GM19193 (cell line): ENCODE data around the gene H3-3A.

Experiments used
- POLR2A ChIP-seq: IDR thresholded peaks from 4 replicates; pipeline ENCODE4 v1.6.1; 2011; ENCODE audit not compliant: insufficient read depth, insufficient read length; ENCODE audit errors: extremely low read depth

The H3-3A gene

DNA sequence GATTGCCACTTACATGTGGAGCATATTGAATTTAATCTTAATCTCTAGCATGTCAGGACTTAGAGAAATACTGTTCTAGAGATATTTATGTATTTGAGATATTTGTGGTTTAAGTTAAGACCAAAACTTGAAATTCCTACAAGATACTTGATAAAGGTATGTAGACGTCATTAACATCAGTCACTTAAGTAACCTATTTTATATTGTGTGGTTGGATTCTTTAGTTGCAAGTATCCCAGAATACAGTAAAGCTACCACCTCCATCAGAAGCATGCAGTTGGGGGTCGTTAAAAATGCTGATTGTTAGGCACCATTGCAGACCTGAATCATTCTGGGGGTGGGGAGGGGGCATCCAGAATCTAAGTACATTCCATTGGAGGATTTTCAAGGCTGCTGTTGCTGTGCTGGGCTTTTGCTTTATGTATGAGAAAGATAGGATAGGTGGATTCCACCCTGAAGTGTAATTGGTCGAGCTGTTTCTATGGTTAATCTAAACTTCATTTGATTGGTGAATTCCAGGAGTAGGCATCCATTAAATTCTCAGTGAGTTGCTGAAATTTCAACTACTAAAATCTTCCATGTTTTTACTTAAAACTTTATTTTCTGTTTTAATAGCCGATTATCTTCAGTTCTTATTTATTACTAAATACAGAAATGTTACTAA lies 4.0 kb downstream of the H3-3A start:
- TF ChIP-seq POLR2A = no peak

DNA sequence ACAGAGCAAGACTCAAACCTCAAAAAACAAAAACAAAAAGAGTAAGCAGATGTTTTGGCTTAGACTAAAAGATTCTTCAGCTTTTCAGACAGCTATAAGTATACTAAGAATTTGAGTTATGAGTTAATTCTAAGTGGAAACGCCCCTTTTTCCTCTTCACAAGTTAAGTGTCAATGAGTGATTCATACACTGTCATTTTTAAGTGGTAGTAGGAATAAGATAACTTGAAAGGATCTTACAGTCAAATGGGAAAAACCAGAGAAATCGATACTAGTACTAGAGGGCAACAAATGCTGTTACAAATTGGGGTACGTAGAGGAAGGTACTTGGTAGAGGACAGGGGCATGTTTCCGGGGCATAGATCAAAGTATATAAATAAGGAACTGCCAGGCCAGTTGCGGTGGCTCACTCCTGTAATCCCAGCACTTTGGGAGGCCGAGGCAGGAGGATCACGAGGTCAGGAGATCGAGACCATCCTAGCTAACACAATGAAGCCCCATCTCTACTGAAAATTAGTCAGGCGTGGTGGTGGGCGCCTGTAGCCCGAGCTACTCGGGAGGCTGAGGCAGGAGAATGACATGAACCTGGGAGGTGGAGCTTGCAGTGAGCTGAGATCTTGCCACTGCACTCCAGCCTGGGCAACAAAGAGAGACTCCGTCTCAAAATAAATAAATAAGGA lies 7.4 kb downstream of the H3-3A start:
- no peak for TF ChIP-seq POLR2A

DNA sequence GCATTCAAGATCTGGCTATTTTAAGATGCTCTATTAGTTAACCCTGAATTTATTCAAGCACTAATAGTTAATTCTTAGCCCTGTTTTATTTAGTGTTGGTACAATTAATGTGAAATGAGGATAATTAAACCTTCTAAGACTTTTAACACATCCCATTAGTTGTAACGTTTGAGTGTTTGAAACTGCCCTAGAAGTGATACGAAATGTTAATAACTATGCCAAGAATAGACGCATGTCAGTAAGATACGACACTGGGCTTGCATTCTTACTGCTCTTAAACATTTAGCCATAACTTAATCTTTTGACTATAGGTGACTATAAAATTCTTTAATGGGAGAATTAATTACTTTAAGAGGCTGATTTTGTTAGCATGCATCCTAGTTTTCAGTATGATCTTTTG lies 9.8 kb downstream of the H3-3A start:
- no peak for TF ChIP-seq POLR2A

DNA sequence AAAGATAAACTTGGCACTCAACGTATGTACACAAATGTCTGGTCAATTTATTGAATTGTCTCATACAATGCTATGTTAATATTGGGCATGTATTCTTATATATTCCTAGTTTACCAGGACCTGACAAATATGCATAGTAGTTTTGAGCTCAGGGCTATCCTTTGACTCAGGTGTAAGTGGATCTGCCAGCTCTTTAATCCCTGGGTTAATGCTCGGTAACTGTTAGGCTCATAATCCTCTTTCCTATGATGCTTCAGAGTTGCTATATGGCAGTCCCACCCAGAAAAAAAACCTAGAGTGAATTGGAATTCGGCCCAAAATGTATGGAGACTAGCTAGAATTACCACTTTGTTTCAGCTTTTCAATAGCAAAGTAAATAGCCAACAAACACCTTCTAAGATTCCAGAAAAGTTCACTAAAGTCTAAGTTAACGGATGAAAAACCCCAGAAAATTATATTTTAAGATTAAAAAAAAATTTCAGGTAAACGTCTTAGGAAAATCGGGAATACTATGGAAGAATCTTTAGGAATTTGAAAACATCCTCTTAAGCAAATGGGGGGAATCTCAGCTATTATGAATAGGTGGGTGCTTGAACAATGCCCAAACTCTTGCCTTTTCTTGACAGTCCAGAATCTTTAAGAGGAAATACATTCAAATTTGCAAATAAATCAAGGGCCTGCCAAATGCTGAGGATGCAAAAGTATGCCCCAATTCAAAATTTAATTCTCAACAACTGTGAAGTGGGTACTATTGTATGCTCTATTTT lies 10.9 kb downstream of the H3-3A start:
- TF ChIP-seq POLR2A = no peak

DNA sequence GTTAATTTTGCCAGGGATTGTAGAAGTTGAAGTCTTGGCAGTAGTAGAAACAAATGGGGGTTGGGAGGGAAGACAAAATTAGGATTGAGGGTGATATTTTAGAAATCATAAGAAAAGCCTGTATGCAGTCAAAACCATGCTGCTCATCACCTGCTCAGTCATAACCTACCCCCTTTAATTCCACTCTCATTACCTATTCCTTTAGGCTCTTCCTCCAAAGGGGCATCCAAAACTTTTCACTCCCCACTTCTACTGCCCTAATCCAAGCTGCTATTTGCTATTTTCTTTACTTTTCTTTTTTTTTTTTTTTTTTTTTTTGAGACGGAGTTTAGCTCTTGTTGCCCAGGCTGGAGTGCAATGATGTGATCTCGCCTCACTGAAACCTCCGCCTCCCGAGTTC lies 11.5 kb downstream of the H3-3A start:
- TF ChIP-seq POLR2A = no peak

DNA sequence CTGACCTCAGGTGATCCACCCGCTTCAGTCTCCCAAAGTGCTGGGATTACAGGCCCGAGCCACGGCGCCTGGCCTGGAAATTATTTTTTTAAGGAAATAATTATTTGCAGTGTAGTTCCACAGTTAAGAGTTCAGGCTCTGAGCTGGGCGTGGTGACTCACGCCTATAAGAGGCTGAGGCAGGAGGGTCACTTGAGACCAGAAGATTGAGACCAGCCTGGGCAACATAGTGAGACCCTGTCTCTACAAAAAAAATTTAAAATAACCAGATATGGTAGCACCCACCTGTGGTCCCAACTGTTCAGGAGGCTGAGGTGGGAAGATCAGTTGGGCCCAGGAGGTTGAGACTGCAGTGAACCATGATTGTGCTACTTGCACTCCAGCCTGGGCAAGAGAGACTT lies 13.9 kb downstream of the H3-3A start:
- no peak for TF ChIP-seq POLR2A

DNA sequence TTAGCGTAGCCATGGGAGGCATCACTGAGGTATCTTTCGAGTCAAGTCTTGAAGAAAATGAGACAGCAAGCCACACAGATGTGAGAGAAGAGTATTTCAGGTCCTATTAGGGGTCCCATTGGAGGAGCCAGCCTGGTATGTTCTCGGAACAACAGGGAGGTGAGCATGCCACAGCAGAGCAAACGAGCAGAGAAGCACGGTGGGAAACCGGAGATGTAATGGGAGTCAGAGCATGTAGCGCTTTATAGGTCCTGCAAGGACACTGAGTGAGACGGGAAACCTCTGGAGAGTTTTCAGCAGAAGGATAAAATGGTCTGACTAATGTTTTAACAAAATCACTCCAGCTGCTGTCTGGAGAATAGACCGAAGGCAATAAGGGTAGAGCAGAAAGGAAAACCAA lies 15.9 kb downstream of the H3-3A start:
- TF ChIP-seq POLR2A = no peak

DNA sequence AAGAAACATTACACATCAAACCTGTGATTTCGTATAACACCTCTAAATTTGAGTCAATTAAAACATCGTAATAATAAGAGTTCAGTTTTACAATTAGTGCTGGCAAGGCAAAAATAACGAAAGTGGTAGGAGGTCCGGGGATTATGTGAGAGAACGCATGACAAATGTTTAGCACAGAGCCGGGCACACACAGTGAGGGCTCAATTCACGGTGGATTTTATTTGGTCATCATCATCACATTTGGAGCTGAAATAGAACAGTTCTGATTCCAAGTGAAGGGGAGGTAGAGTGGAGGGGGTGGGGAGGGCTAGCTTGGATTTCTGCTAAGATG lies 20.0 kb downstream of the H3-3A start:
- no peak for TF ChIP-seq POLR2A

DNA sequence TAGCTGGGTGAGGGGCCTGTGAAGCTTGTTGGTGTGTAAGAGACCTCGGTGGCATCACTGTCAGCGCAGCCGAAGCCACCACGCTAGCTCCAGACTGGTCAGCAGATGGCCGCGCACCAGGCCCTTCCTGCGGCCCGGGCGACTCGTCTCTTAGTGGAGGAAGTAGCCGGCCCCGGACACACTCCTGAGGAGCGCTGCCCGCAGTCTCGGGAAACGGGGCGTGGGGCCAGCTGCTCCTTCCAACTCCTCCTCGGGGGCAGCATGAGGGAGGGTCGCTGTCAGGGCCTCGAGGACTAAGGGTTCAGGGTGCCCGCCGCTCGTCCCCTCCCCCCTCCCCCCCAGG lies 20.4 kb downstream of the H3-3A start:
- no peak for TF ChIP-seq POLR2A

DNA sequence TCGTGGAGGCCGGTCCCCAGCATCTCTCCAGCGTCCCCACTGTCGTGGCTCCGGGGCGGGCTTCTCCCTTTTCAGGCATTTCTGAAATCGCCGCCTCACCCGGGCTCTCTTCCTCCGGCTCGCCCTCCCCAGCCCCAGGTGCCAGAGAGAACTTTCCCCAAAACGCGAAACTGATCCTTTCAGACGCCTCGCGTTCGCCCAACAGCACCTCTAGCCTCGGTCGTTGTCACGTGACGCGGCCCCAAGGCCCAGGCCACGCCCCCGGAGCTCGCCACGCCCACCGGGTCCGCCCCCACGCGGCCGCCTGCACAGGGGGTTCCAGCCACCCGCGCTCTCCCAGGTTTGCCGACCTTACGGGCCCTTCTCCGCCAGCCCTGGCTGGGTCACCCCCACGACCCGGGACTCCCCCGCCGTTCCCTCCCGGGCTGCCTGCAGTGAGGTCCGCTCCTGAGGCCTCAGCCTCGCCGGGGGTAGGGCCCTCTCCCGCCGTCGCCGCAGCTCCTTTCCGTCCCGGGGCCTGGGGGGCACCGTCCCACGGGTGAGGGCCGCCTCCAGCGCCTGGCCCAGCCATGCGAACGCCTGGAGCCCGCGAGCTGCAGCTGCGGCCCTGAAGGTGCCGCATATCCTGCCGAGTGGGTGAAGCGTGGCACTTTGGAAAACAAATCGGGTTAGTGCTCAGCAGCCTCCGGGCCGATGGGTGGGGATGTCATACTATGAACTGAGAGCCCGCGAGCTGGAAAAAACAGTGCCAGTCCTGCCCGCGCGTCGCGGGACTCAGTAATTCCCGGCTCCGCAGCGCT lies 21.0 kb downstream of the H3-3A start:
- peak; percentile 63 for TF ChIP-seq POLR2A

DNA sequence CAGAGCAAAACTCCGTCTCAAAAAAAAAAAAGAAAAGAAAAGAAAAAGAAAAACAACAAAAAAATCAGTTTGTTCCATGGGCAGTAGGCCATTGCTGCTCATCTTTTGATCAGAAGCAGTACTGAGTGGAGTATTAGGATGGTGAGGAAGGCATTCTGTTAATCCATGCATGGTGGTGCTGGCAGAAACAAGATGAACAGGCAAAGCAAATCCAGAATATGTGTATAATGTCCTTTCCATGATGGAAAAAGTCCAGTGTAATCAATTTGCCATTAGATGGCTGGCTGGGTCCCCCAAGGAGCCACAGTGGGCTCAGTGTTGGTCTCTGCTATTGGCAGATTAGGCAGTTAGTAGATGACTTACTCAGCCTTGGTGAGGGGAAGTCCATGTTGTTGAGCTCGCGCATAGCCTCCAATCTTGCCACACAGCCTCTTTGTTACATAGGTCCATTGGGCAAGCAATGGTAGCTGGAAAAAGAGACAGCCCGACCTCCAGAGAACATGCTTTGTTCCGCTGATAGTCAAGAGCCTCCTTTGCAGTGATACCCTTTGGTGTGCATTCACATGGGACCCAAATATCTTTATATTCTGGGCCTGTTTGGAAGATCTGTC lies 23.3 kb downstream of the H3-3A start:
- TF ChIP-seq POLR2A = no peak

DNA sequence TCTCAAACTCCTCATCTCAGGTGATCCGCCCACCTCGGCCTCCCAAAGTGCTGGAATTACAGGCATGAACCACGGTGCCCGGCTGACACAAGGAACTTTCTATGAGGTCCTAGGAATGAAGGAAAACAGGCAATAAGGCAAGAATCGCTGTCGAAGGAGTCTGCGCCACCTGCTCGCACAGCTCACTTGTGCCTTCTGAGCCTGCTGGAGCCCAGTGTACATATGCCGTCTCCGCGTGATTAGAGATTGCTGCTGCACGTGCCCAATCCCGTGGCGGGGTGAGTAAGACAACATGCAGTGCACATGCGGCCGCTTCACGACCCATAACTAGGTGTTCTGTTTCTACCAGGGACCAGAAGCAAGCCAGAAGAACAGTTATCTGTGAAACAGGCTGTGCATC lies 24.3 kb downstream of the H3-3A start:
- no peak for TF ChIP-seq POLR2A

DNA sequence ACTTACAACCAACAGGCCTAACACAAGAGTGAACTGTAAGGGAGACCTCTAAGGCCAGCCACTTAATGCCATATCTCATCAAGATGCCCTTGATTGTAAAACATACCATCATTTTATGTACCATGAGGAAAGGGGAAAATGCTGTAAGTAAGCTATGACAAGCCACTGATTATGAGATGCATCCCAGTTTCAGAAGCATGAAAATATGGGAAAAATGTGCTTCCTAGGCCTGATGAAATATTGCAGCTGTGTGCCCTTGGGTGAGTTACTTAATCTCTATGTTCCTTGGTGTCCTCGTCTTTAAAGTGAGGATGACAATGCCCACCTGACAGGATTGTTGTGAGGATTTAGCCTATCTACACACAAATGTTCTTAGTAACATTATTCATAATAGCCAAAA lies 28.9 kb downstream of the H3-3A start:
- no peak for TF ChIP-seq POLR2A

DNA sequence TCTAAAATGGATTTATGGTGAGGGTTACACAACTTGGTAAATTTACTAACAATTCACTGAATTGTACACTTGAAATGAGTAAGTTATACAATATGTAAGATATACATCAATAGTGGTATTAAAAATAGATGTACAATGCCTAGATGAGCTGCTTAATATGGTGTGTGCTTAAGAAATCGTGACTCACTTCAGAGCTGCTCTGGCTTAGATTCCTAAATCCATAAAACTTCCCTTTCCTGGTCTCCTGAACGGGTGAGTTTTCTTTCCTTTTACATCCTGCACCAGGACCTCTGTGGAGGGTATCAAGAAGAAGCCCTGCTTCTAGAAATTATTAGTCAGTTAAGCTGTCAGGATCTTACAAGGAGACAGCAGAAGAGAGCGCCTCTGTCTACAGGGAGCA lies 30.4 kb downstream of the H3-3A start:
- TF ChIP-seq POLR2A = no peak

DNA sequence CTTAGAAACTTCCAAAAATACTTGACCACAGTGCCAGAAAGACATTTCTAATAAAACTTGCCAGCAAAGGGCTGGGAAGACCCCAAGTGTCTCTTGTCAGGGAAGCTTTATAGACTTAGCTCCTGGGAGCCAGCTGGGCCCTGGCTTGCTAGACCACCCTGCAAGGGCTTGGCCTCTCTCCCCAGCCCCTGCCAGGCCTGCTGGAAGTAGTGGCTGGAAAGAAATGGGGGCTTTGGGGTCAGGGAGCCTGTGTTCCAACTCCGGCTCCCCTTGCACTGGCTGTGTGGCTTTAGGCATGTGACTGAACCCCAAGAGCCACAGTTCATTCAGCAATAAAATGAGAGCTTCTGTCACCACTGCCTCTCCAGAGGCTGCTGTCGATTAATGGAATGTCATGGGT lies 31.1 kb downstream of the H3-3A start:
- no peak for TF ChIP-seq POLR2A
